GM19043 (cell line): ENCODE measurements around the gene CYP4B1.
"Not testable (repeated sequence)": the region's sequence is repeated elsewhere in the genome, so short reads cannot be mapped to it uniquely, and the experiment has no call there.

Experiments
- ATAC-seq: cut with Tn5 transposase; IDR thresholded peaks from one replicate; pipeline ENCODE4 v1.9.1; 2021; ENCODE audit warnings: low read depth; ENCODE audit not compliant: unreplicated experiment

The CYP4B1 gene

GRCh38 chr1:46812996-46813857, 14.4 kb downstream of the CYP4B1 start:
- ATAC-seq, result no peak

GRCh38 chr1:46813858-46814396, 15.1 kb downstream of the CYP4B1 start:
- ATAC-seq, result no peak

- no peak for ATAC-seq
Observed at GRCh38 chr1:46815133-46815532, 16.3 kb downstream of the CYP4B1 start.

- no peak for ATAC-seq
Observed at GRCh38 chr1:46816930-46817329, 18.1 kb downstream of the CYP4B1 start.

GRCh38 chr1:46817814-46818213, 19.0 kb downstream of the CYP4B1 start:
- no peak for ATAC-seq

GRCh38 chr1:46818591-46818990, 19.7 kb downstream of the CYP4B1 start:
- no peak for ATAC-seq

GRCh38 chr1:46819335-46819734, 20.5 kb downstream of the CYP4B1 start:
- no peak for ATAC-seq

GRCh38 chr1:46820076-46820475, 21.2 kb downstream of the CYP4B1 start:
- ATAC-seq, result no peak

GRCh38 chr1:46820560-46821060, 21.8 kb downstream of the CYP4B1 start:
- no peak for ATAC-seq

GRCh38 chr1:46822248-46822826, 23.5 kb downstream of the CYP4B1 start:
- ATAC-seq, result no peak

- ATAC-seq, result no peak
Observed at GRCh38 chr1:46823151-46823550, 24.3 kb downstream of the CYP4B1 start.

- not testable (repeated sequence) for ATAC-seq
Observed at GRCh38 chr1:46826892-46827291, 28.0 kb downstream of the CYP4B1 start.

- no peak for ATAC-seq
Observed at GRCh38 chr1:46830665-46831322, 31.9 kb downstream of the CYP4B1 start.

- ATAC-seq, result not testable (repeated sequence)
Observed at GRCh38 chr1:46835469-46835868, 36.6 kb downstream of the CYP4B1 start.

GRCh38 chr1:46846386-46846785, 47.5 kb downstream of the CYP4B1 start:
- ATAC-seq, result not testable (repeated sequence)

GRCh38 chr1:46857660-46858065, 58.8 kb downstream of the CYP4B1 start:
- not testable (repeated sequence) for ATAC-seq

- no peak for ATAC-seq
Observed at GRCh38 chr1:46862348-46862747, 63.5 kb downstream of the CYP4B1 start.
